ENCODE measurements around the gene LHX3.

- TF ChIP-seq CTCF (IDR thresholded peaks at IDR 0.05) (no peak), POLR2A (IDR thresholded peaks at IDR 0.05) (no peak)
Measured at GRCh38 chr9:136216541-136217244, 11.8 kb upstream of the LHX3 start.
